Fibroblast of mammary gland (primary cell): ENCODE results near the gene CDC34.
A peak's percentile ranks its signal among the peaks of the same experiment; 100 is the strongest.

ENCODE experiments used
- DNase-seq: peaks from one replicate; pipeline ENCODE4 v3.0.0-alpha.2; 2010; ENCODE audit warnings: low read depth
- H3K4me3 ChIP-seq: 2 replicates; pipeline ENCODE4 v1.5.1; 2011; ENCODE audit warnings: low read depth, mild to moderate bottlenecking, low read length, moderate library complexity; ENCODE audit not compliant: control insufficient read depth
- TF ChIP-seq, protein P1 (sequence below): conservative IDR thresholded peaks from 2 replicates; pipeline ENCODE4 v1.5.1; 2011; ENCODE audit warnings: low read depth, low read length, inconsistent platforms; ENCODE audit not compliant: control insufficient read depth, insufficient read depth

The CDC34 gene

GRCh38 chr19:531753-532560 is at the start of gene CDC34:
Gene CDC34 (plus strand): TSS chr19:531760. CDS start chr19:531932, 172 bp downstream.
- TF ChIP-seq, protein P1, sequence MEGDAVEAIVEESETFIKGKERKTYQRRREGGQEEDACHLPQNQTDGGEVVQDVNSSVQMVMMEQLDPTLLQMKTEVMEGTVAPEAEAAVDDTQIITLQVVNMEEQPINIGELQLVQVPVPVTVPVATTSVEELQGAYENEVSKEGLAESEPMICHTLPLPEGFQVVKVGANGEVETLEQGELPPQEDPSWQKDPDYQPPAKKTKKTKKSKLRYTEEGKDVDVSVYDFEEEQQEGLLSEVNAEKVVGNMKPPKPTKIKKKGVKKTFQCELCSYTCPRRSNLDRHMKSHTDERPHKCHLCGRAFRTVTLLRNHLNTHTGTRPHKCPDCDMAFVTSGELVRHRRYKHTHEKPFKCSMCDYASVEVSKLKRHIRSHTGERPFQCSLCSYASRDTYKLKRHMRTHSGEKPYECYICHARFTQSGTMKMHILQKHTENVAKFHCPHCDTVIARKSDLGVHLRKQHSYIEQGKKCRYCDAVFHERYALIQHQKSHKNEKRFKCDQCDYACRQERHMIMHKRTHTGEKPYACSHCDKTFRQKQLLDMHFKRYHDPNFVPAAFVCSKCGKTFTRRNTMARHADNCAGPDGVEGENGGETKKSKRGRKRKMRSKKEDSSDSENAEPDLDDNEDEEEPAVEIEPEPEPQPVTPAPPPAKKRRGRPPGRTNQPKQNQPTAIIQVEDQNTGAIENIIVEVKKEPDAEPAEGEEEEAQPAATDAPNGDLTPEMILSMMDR: no peak
- DNase-seq: no peak
- H3K4me3 ChIP-seq: peak within 1 kb of the TSS; percentile 73

GRCh38 chr19:482186-483041 is 49.1 kb upstream of the CDC34 start:
- TF ChIP-seq, protein P1: no peak

GRCh38 chr19:483332-484072 is 48.1 kb upstream of the CDC34 start:
- no peak overlapping the region for H3K4me3 ChIP-seq
- no peak for DNase-seq
- TF ChIP-seq, protein P1: no peak

More at GRCh38 chr19:482186-483041, 49.1 kb upstream of the CDC34 start:
- H3K4me3 ChIP-seq: no peak overlapping the region
- DNase-seq: no peak

- DNase-seq: no peak
- H3K4me3 ChIP-seq: no peak overlapping the region
- TF ChIP-seq, protein P1: no peak
Observed at GRCh38 chr19:484494-484893, 47.1 kb upstream of the CDC34 start.

- H3K4me3 ChIP-seq: no peak overlapping the region
- no peak for DNase-seq
- TF ChIP-seq, protein P1: no peak
Observed at GRCh38 chr19:485077-485476, 46.5 kb upstream of the CDC34 start.

- no peak overlapping the region for H3K4me3 ChIP-seq
- TF ChIP-seq, protein P1: no peak
- DNase-seq: peak; percentile 71
Observed at GRCh38 chr19:485583-486236, 45.9 kb upstream of the CDC34 start.
